GM10847 (cell line): ENCODE measurements around the gene NCDN.

Experiments
- POLR2A ChIP-seq: IDR thresholded peaks from 2 replicates; pipeline ENCODE4 v1.6.1; 2011; ENCODE audit not compliant: insufficient read length; ENCODE audit errors: extremely low read depth

The NCDN gene, protein sequence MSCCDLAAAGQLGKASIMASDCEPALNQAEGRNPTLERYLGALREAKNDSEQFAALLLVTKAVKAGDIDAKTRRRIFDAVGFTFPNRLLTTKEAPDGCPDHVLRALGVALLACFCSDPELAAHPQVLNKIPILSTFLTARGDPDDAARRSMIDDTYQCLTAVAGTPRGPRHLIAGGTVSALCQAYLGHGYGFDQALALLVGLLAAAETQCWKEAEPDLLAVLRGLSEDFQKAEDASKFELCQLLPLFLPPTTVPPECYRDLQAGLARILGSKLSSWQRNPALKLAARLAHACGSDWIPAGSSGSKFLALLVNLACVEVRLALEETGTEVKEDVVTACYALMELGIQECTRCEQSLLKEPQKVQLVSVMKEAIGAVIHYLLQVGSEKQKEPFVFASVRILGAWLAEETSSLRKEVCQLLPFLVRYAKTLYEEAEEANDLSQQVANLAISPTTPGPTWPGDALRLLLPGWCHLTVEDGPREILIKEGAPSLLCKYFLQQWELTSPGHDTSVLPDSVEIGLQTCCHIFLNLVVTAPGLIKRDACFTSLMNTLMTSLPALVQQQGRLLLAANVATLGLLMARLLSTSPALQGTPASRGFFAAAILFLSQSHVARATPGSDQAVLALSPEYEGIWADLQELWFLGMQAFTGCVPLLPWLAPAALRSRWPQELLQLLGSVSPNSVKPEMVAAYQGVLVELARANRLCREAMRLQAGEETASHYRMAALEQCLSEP

DNA sequence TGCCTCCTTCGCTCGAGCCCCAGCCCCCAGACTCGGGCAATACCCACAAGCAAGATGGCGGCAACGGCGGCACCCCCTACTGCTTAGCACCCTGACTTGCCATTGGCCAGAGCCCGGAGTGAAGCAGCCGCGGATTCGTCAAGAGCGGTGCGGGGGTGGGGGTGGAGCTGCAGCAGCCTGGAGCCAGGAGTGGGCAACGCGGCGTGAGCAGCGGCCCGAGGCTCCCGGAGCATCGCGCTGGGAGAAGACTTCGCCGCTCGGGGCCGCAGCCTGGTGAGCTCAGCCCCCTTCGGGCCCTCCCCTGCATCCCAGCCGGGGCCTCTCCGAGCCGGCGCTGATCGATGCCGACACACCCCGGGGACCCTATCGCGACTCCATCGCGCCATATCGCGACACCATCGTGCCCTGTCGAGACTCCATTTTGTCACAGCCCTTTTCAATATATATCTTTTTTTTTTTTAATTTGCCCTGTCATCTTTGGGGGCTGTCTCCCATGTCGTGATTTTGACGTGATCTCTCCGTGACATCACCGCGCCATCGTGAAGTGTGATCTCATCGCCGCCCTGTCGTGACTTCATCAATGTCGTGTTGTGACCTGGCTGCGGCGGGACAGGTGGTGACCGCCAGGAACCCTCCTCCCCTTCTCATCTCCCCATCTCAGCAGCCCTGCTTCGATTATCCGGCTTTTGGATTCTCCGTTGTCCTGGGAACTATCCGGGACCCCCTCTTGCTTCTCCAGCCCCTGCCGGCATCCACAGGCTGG, at the start of gene NCDN:
Gene NCDN (plus strand): TSS at position 189 of the 763 bp plus-strand sequence. CDS start 392 bp downstream, at position 581.
- TF ChIP-seq POLR2A = peak; percentile 86

GRCh38 chr1:35507947-35508346, 49.7 kb upstream of the NCDN start:
- TF ChIP-seq POLR2A = no peak

DNA sequence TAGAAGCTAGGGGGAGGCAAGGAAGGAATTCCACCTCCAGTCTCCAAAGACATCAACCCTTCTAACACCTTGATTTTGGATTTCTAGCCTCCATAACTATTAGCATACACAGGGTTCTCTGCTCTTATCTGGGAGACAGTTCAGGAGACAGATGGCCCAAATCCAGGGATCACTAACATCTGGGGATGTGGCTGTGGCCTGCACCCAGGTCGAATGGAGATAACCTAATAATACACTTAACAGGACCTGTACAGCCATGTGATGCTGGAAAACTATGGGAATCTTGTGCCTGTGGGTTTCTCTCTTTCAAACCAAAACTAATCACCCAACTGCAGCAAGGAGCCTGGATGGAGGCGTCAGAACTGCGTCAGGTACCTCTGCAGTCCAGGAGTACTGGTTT, 48.0 kb upstream of the NCDN start:
- TF ChIP-seq POLR2A = no peak

DNA sequence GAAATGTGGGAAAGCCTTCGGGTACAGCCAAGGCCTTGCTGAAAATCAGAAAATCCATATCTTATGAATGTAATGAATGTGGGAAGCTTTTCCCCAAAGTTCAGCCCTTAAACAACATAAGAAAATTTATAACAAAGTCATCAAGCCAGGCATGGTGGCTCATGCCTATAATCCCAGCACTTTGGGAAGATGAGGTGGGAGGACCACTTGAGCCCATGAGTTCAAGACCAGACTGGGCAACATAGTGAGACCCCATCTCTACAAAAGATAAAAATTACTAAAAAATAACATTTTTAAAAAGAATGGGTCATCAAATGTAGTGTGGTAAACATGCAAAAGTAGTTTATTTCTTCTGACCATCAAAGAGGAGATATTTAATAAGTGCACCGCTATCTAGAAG, 46.3 kb upstream of the NCDN start:
- no peak for TF ChIP-seq POLR2A

DNA sequence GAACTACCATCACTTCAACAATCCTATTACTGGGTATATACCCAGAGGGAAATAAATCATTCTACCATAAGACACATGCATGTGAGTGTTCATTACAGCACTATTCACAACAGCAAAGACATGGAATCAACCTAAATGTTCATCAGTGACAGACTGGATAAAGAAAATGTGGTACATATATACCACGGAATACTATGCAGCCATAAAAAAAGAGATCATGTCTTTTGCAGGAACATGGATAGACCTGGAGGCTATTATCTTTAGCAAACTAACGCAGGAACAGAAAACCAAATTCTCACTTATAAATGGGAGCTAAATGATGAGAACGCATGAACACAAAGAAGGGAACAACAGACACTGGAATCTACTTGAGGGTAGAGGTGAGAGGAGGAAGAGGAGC, 39.4 kb upstream of the NCDN start:
- no peak for TF ChIP-seq POLR2A

GRCh38 chr1:35519432-35519831, 38.2 kb upstream of the NCDN start:
- TF ChIP-seq POLR2A = no peak

DNA sequence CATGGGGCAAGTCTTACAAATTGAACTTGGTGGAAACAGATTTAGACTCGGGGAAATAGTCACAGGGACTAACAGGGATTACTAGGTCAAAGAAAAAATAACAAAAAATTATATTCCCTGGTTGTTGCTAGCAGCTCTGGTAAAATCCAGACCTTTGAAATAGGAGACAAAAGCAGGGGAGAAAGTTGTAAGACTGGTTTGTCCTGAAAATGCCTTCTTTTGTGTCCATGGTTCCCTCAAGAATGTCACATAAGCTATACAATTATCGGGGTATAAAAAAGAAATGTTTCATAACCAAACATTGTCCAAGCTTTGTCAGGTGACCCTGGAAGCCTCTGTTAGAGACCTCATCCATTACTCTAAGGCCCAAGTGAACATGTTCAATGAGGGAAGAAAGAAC, 33.5 kb upstream of the NCDN start:
- TF ChIP-seq POLR2A = no peak

- no peak for TF ChIP-seq POLR2A
Measured at GRCh38 chr1:35530168-35530567, 27.4 kb upstream of the NCDN start.

DNA sequence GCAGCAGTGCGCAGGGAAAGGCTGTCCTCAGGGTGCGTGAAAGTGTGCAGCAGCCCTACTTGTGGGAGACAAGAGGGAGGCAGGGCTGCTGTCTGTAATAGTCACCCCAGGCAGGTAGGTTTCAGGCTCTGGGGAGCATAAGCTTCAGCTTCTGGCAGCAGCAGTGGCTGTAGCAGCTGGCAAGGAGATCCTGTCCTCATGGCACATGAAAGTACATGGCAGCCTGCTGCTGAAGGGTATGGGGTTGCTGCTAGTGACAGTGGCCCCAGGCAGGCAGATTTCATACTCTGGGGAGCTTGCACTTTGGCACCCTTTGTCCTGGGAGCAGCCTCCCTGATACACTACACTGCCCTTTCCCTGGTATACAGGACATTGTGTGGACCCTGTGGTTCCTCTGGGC, 26.7 kb upstream of the NCDN start:
- TF ChIP-seq POLR2A = no peak

DNA sequence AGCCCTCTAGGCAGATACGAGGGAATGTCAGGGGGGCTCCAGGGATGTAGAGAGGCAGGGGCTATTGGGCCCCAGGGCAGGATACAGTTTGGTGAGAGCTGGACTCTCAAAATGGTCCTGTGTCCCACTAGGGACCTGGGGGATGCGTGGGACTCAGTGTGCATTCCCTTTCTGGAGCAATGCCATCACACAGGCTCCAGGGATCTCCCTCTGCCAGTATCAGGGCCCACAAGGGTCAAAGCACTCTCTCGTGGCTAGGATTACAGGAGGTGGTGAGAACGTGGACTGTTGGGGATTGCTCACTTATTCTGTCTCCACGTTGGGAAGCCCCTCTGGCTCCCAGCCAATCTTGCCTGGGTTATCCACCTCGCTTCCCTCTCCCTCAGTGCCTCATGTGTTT, 26.2 kb upstream of the NCDN start:
- no peak for TF ChIP-seq POLR2A

- TF ChIP-seq POLR2A = no peak
Measured at GRCh38 chr1:35532497-35533223, 24.9 kb upstream of the NCDN start.

DNA sequence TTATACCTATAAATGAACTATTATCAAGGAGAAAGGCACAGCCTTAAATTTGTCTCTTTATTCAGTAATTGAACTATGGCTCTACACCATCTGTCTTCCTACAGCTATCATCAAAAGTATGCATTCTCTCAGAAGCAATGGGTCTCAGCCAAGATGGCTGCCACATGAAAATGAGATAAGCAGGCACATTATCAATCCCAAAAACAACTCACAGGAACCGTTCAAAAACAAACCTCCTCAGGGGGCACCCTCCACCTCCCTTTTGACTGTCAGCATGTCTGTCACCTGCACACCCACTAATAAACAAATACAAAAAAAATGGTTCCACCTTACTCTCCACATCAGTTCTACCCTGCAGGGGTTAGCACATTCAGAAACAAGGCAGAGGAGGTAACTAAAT, 24.0 kb upstream of the NCDN start:
- no peak for TF ChIP-seq POLR2A

- TF ChIP-seq POLR2A = no peak
Measured at GRCh38 chr1:35535243-35535642, 22.4 kb upstream of the NCDN start.

- no peak for TF ChIP-seq POLR2A
Measured at GRCh38 chr1:35536556-35537162, 20.9 kb upstream of the NCDN start.

GRCh38 chr1:35537806-35538205, 19.8 kb upstream of the NCDN start:
- no peak for TF ChIP-seq POLR2A
